Vagina (tissue), 2 donors: ENCODE results near the gene CUL7. TPM values are rescaled to one million over a fixed set of nuclear protein-coding genes. Genes with fewer than 3 reads are reported as not detected.

ENCODE experiments used
- DNase-seq, 2 donors: peaks; one replicate each; pipeline ENCODE4 v3.0.0-alpha.2; 2017; ENCODE audit errors: extremely low spot score in 2 of 2
- H3K27ac ChIP-seq: fragments of 200-600 bp; sonication (generic); one replicate; pipeline ENCODE4 v1.5.1; 2019
- H3K27me3 ChIP-seq: fragments of 200-600 bp; sonication (generic); one replicate; pipeline ENCODE4 v1.5.1; 2019
- H3K36me3 ChIP-seq, 2 donors: fragments of 200-600 bp; sonication (generic); one replicate each; pipeline ENCODE4 v1.5.1; 2017 to 2019
- H3K4me1 ChIP-seq: fragments of 200-600 bp; sonication (generic); one replicate; pipeline ENCODE4 v1.5.1; 2019
- H3K4me3 ChIP-seq, 2 donors: fragments of 200-600 bp; sonication (generic); 1 replicate in 1 of 2; 2 replicates in 1 of 2; pipeline ENCODE4 v1.5.1; 2016 to 2019
- H3K9me3 ChIP-seq: fragments of 200-600 bp; sonication (generic); one replicate; pipeline ENCODE4 v1.5.1; 2019
- POLR2A ChIP-seq, 2 donors: fragments of 450-650 bp; IDR thresholded peaks; one replicate each; pipeline ENCODE4 v1.6.1; 2017; ENCODE audit warnings: antibody characterized with exemption in 2 of 2, mild to moderate bottlenecking in 2 of 2, moderate library complexity in 2 of 2
- POLR2AphosphoS5 ChIP-seq, 2 donors: sonication (generic); formaldehyde crosslinking; IDR thresholded peaks; one replicate each; pipeline ENCODE4 v1.9.0; 2017; ENCODE audit warnings: antibody characterized with exemption in 2 of 2, mild to moderate bottlenecking in 2 of 2, low read depth in 1 of 2; ENCODE audit not compliant: insufficient read depth in 1 of 2
- intact Hi-C: fragments of 100-400 bp; cut with DNase I; formaldehyde crosslinking; loops from one replicate; pipeline ENCODE4 v1.15.1; 2023
- total RNA-seq: library from RNA; depleted of rRNA; stranded (reverse); fragments of >200 nt; gene quantifications from one replicate; pipeline ENCODE4 v1.2.3, GENCODE V29; 2016
- TF ChIP-seq, protein P1 (sequence below), 3 experiments: fragments of 450-650 bp in 2 of 3; fragments of 200-600 bp in 1 of 3; sonication (generic) in 1 of 3; IDR thresholded peaks; one replicate each; pipeline ENCODE4 v1.5.1; 2017 to 2019; ENCODE audit warnings: antibody characterized with exemption in 3 of 3, mild to moderate bottlenecking in 2 of 3, moderate library complexity in 2 of 3

The CUL7 gene
- total RNA-seq, 1 donor from 2014 or later: 13.0 TPM

DNA sequence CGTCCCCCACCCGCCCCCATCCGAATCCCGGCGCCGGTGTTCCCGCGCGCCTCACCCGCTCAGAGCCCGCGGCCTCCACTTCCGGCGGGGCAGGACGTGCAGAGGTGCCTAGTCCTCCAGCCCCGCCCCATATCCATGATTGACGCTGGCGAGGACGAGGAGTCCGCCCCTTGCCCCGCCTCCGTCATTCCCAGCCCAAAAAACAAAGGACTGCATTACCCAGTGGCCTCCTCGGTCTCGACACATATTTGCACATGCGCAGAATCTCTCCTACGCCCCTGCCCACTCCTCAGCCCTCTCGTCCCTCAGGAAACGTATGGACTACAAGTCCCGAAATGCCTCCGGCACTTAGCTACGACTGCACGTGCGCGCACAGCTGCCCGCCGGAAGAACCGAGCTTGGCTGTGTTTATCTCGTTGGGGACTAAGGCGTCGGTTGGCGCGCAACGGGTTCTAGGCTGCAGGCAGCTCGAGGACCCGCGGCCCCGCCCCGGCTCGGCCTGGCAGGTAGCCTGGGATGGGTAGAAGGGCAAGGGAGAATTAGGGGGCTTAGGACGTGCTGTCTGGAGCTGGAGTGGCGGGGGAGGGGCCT is 39.7 kb downstream of the CUL7 start, which contains the start of the genes KLHDC3 and MEA1:
TSS of gene KLHDC3 (plus strand) at position 407 of the 591 bp plus-strand sequence. CDS start 2,944 bp downstream, outside the sequence.
TSS of gene MEA1 (minus strand) at position 104 of the 591 bp plus-strand sequence. CDS start 133 bp downstream, outside the sequence.
- peak; percentile 85 to 99 for TF ChIP-seq POLR2AphosphoS5 (IDR thresholded peaks at IDR 0.05; ENCODE audit: insufficient read depth in 1 of 2, low read depth in 1 of 2)
- TF ChIP-seq, protein P1, sequence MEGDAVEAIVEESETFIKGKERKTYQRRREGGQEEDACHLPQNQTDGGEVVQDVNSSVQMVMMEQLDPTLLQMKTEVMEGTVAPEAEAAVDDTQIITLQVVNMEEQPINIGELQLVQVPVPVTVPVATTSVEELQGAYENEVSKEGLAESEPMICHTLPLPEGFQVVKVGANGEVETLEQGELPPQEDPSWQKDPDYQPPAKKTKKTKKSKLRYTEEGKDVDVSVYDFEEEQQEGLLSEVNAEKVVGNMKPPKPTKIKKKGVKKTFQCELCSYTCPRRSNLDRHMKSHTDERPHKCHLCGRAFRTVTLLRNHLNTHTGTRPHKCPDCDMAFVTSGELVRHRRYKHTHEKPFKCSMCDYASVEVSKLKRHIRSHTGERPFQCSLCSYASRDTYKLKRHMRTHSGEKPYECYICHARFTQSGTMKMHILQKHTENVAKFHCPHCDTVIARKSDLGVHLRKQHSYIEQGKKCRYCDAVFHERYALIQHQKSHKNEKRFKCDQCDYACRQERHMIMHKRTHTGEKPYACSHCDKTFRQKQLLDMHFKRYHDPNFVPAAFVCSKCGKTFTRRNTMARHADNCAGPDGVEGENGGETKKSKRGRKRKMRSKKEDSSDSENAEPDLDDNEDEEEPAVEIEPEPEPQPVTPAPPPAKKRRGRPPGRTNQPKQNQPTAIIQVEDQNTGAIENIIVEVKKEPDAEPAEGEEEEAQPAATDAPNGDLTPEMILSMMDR (IDR thresholded peaks at IDR 0.05): no peak
- peak within 1 kb of the TSS; percentile 87 for H3K27ac ChIP-seq
- H3K27me3 ChIP-seq: no peaks in the 10 kb centered on the region
- peak; percentile 100 for DNase-seq
- H3K4me3 ChIP-seq: peak within 1 kb of the TSS; percentile 85 to 88
- H3K4me1 ChIP-seq: peaks cover 52% of the 10 kb centered on the region
- intact Hi-C loops: loop anchor here (10.0 kb wide), 1 partner anchor 109 kb away; no protein-coding TSS in a partner anchor
- H3K36me3 ChIP-seq: peaks cover 0 to 43% of the 10 kb centered on the region in 2 donors
- H3K9me3 ChIP-seq: no peaks in the 10 kb centered on the region

GRCh38 chr6:43013097-43013842 is 40.4 kb downstream of the CUL7 start:
- TF ChIP-seq POLR2A (IDR thresholded peaks at IDR 0.05) (no peak), POLR2AphosphoS5 (IDR thresholded peaks at IDR 0.05; ENCODE audit: insufficient read depth in 1 of 2, low read depth in 1 of 2) (no peak)
- TF ChIP-seq, protein P1 (IDR thresholded peaks at IDR 0.05): no peak
- H3K27me3 ChIP-seq: no peaks in the 10 kb centered on the region
- peak overlapping the region; percentile 85 to 88 for H3K4me3 ChIP-seq
- intact Hi-C loops: loop anchor here (10.0 kb wide), 1 partner anchor 108 kb away; no protein-coding TSS in a partner anchor
- H3K9me3 ChIP-seq: no peaks in the 10 kb centered on the region
- peaks cover 0 to 43% of the 10 kb centered on the region in 2 donors for H3K36me3 ChIP-seq
- peaks cover 52% of the 10 kb centered on the region for H3K4me1 ChIP-seq
- peak in 1 of 2 donors; percentile 93 for DNase-seq
- peak overlapping the region; percentile 78 for H3K27ac ChIP-seq

DNA sequence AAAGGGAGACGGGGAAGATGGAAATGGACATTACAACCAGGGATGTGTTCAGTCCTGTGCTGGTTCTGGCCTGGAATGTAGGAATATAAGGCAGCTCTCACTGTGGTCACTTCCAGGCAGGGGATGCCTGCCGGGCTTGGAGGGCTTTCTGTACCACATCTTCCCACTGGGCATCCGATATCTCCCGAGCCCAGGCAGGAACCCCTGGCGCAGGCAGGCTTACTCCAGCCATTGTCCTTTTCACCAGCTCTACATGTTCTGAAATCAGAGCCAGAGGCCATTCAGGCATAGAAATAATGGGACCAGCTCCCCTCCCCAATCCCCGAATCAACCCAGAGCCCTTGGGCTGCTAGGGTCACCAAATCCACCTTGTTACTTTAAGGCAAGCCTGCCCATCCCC is 41.3 kb downstream of the CUL7 start:
- peaks cover 0 to 47% of the 10 kb centered on the region in 2 donors for H3K36me3 ChIP-seq
- H3K27ac ChIP-seq: no peak overlapping the region
- H3K9me3 ChIP-seq: no peaks in the 10 kb centered on the region
- peak overlapping the region in 1 of 2 donors; percentile 85 for H3K4me3 ChIP-seq
- no peaks in the 10 kb centered on the region for H3K27me3 ChIP-seq
- DNase-seq: no peak
- intact Hi-C loops: loop anchor here (10.0 kb wide), 1 partner anchor 108 kb away; no protein-coding TSS in a partner anchor
- TF ChIP-seq, protein P1 (IDR thresholded peaks at IDR 0.05): no peak
- TF ChIP-seq POLR2A (IDR thresholded peaks at IDR 0.05) (no peak), POLR2AphosphoS5 (IDR thresholded peaks at IDR 0.05; ENCODE audit: insufficient read depth in 1 of 2, low read depth in 1 of 2) (no peak)
- peaks cover 44% of the 10 kb centered on the region for H3K4me1 ChIP-seq

- intact Hi-C loops: loop anchor here (10.0 kb wide), 1 partner anchor 106 kb away; no protein-coding TSS in a partner anchor
- no peak overlapping the region for H3K4me3 ChIP-seq
- H3K36me3 ChIP-seq: peaks cover 0 to 55% of the 10 kb centered on the region in 2 donors
- no peaks in the 10 kb centered on the region for H3K27me3 ChIP-seq
- TF ChIP-seq, protein P1 (IDR thresholded peaks at IDR 0.05): no peak
- TF ChIP-seq POLR2AphosphoS5 (IDR thresholded peaks at IDR 0.05; ENCODE audit: insufficient read depth in 1 of 2, low read depth in 1 of 2) (no peak), POLR2A (IDR thresholded peaks at IDR 0.05) (no peak)
- H3K9me3 ChIP-seq: no peaks in the 10 kb centered on the region
- DNase-seq: no peak
- H3K27ac ChIP-seq: no peak overlapping the region
- peaks cover 33% of the 10 kb centered on the region for H3K4me1 ChIP-seq
These were observed 42.4 kb downstream of the CUL7 start for GRCh38 chr6:43011207-43011606.
